Measurements from ENCODE around the gene CALN1. TPM values are rescaled to one million over a fixed set of nuclear protein-coding genes. Genes with fewer than 3 reads are reported as not detected.

CALN1 gene
- total and polyA plus RNA-seq, 2 experiments from 2014 or later: 0.23 to 0.28 TPM

DNA sequence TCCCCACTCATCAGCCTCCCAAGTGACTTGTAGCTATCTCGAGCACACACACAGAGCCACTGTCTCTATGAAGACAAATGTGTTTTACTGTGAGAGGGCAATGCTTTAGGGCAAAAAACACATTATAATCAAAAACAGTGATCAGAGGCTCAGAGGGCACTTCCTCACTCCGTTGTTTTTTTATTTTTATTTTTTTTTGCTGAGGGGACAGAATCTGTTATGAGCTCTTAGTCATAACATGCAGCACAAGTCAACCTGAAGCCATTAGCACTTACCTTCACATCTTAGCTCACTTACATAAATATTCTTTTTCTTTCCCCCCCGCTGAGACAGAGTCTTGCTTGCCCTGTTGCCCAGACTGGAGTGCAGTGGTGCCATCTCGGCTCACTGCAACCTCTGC, 157.7 kb downstream of the CALN1 start:
- no peak overlapping the region for H3K4me2 ChIP-seq
- no peak overlapping the region for H2AFZ ChIP-seq
- H3K27ac ChIP-seq: no peak overlapping the region
- H3K36me3 ChIP-seq (replicated peaks; ENCODE audit: insufficient read depth, low read depth): no peaks in the 10 kb centered on the region
- no peaks in the 10 kb centered on the region for H3K79me2 ChIP-seq
- no peaks in the 10 kb centered on the region for H3K4me1 ChIP-seq (ENCODE audit: insufficient read depth)
- no peaks in the 10 kb centered on the region for H3K27me3 ChIP-seq
- WGBS (ENCODE audit: low lambda C conversion rate, missing lambda C conversion rate): 79% methylated on average over 4 of the region's 4 CpGs
- no peaks in the 10 kb centered on the region for H3K9me3 ChIP-seq (ENCODE audit: low read depth)
- TF ChIP-seq EZH2phosphoT487 (IDR thresholded peaks at IDR 0.05; ENCODE audit: low read depth, severe bottlenecking, unreplicated experiment): no peak
- TF ChIP-seq CTCF (IDR thresholded peaks at IDR 0.05; ENCODE audit: poor library complexity): no peak
- no peak for TF ChIP-seq EZH2 (IDR thresholded peaks at IDR 0.05; ENCODE audit: borderline replicate concordance)
- no peaks in the 10 kb centered on the region for H3K9me2 ChIP-seq (replicated peaks; ENCODE audit: insufficient read depth)
- H4K20me1 ChIP-seq (ENCODE audit: insufficient read depth, poor library complexity, severe bottlenecking): no peaks in the 10 kb centered on the region
- DNase-seq (ENCODE audit: low spot score): no peak
- no peak overlapping the region for H3K4me3 ChIP-seq

- no peak for TF ChIP-seq EZH2phosphoT487 (IDR thresholded peaks at IDR 0.05; ENCODE audit: low read depth, severe bottlenecking, unreplicated experiment)
- TF ChIP-seq CTCF (IDR thresholded peaks at IDR 0.05; ENCODE audit: poor library complexity): no peak
- TF ChIP-seq EZH2 (IDR thresholded peaks at IDR 0.05; ENCODE audit: borderline replicate concordance): no peak
- H3K9me3 ChIP-seq (ENCODE audit: low read depth): no peaks in the 10 kb centered on the region
- no peaks in the 10 kb centered on the region for H3K36me3 ChIP-seq (replicated peaks; ENCODE audit: insufficient read depth, low read depth)
- H3K9me2 ChIP-seq (replicated peaks; ENCODE audit: insufficient read depth): no peaks in the 10 kb centered on the region
- WGBS (ENCODE audit: low lambda C conversion rate, missing lambda C conversion rate): 92% methylated on average over 3 of the region's 3 CpGs
- H3K79me2 ChIP-seq: no peaks in the 10 kb centered on the region
- no peak overlapping the region for H3K4me3 ChIP-seq
- no peaks in the 10 kb centered on the region for H3K4me1 ChIP-seq (ENCODE audit: insufficient read depth)
- H3K4me2 ChIP-seq: no peak overlapping the region
- no peak overlapping the region for H2AFZ ChIP-seq
- H3K27me3 ChIP-seq: no peaks in the 10 kb centered on the region
- H4K20me1 ChIP-seq (ENCODE audit: insufficient read depth, poor library complexity, severe bottlenecking): no peaks in the 10 kb centered on the region
- H3K27ac ChIP-seq: no peak overlapping the region
- no peak for DNase-seq (ENCODE audit: low spot score)
Measured at GRCh38 chr7:72249106-72249505, 163.0 kb downstream of the CALN1 start.

GRCh38 chr7:72244826-72245398, 167.2 kb downstream of the CALN1 start:
- no peaks in the 10 kb centered on the region for H4K20me1 ChIP-seq (ENCODE audit: insufficient read depth, poor library complexity, severe bottlenecking)
- no peaks in the 10 kb centered on the region for H3K79me2 ChIP-seq
- H3K27me3 ChIP-seq: no peaks in the 10 kb centered on the region
- no peak overlapping the region for H3K27ac ChIP-seq
- no peaks in the 10 kb centered on the region for H3K36me3 ChIP-seq (replicated peaks; ENCODE audit: insufficient read depth, low read depth)
- H2AFZ ChIP-seq: no peak overlapping the region
- H3K4me1 ChIP-seq (ENCODE audit: insufficient read depth): no peaks in the 10 kb centered on the region
- no peak for DNase-seq (ENCODE audit: low spot score)
- no peak for TF ChIP-seq CTCF (IDR thresholded peaks at IDR 0.05; ENCODE audit: poor library complexity)
- TF ChIP-seq EZH2phosphoT487 (IDR thresholded peaks at IDR 0.05; ENCODE audit: low read depth, severe bottlenecking, unreplicated experiment): no peak
- no peak for TF ChIP-seq EZH2 (IDR thresholded peaks at IDR 0.05; ENCODE audit: borderline replicate concordance)
- H3K4me3 ChIP-seq: no peak overlapping the region
- no peaks in the 10 kb centered on the region for H3K9me3 ChIP-seq (ENCODE audit: low read depth)
- H3K4me2 ChIP-seq: no peak overlapping the region
- WGBS (ENCODE audit: low lambda C conversion rate, missing lambda C conversion rate): 83% methylated on average over 10 of the region's 10 CpGs
- no peaks in the 10 kb centered on the region for H3K9me2 ChIP-seq (replicated peaks; ENCODE audit: insufficient read depth)
